ENCODE results near the gene CALB2.

DNA sequence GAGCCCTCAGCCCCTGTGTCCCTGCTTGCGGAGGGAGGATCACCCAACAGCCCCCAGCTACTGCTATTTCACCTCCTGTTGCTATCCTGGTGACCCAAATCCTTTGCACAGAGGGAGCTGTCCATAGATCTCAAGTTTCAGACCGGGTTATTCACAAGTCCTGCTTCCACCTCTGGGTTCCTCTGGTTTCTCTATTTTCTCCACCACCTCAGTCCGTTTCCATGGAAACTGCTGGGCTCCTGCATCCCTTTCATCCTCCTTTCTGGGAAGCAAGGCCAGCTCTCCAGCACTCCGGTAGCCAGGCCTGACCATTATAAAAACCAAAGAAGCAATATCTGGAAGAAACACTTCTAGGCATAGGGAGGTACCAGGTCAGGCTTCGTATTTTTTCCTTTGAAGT, 4.8 kb upstream of the CALB2 start:
- no peak for TF ChIP-seq EZH2phosphoT487 (IDR thresholded peaks at IDR 0.05; ENCODE audit: borderline replicate concordance)
- no peak for TF ChIP-seq CTCF (conservative IDR thresholded peaks at IDR 0.05; ENCODE audit: low read length)

Data from Loucy (cell line).